ENCODE data around the gene FBXL19. TPM values are rescaled to one million over a fixed set of nuclear protein-coding genes. Genes with fewer than 3 reads are reported as not detected.

Gene FBXL19
- total RNA-seq, 1 donor from 2014 or later, result 7.9 TPM

GRCh38 chr16:30991052-30991451 is 67.7 kb downstream of the FBXL19 start:
- no peak for TF ChIP-seq CTCF (IDR thresholded peaks at IDR 0.05; ENCODE audit: insufficient read depth, low read length, severe bottlenecking)
- FAIRE-seq (no peak), DNase-seq (ENCODE audit: low read depth) (no peak)
- no peaks in the 10 kb centered on the region for H3K36me3 ChIP-seq (ENCODE audit: control insufficient read depth, insufficient read depth, low read length)
- no peaks in the 10 kb centered on the region for H3K27me3 ChIP-seq (ENCODE audit: control insufficient read depth, insufficient read depth, low read length)
- H3K4me3 ChIP-seq (ENCODE audit: low read depth, low read length), result no peak overlapping the region

DNA sequence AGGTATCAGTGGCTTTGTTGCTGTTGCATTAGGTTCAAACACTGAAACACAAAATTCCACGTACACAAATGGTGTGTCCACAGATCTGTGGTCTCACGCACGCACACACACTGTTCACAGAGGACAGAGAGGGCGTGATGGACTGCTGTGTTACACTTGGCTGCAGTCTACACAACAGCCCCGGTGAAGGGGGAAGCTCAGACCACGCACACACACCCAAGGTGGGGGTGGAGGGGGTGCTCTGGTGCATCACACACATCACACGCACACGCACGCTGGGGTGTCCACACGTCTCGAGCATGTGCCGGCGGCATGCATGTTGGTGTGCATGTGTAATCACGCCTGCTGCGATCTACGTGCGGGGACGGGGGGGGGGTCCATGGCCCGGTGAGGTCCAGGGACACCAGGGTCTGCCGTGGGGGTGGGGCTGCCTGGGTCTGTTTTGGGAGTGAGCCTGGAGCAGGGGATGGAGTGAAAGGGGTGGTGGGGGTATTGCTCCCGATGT is 69.0 kb downstream of the FBXL19 start:
- no peak for FAIRE-seq
- Histone ChIP-seq H3K27me3 (ENCODE audit: control insufficient read depth, insufficient read depth, low read length) (no peaks in the 10 kb centered on the region), H3K36me3 (ENCODE audit: control insufficient read depth, insufficient read depth, low read length) (no peaks in the 10 kb centered on the region), H3K4me3 (ENCODE audit: low read depth, low read length) (no peak overlapping the region)
- TF ChIP-seq CTCF (IDR thresholded peaks at IDR 0.05; ENCODE audit: insufficient read depth, low read length, severe bottlenecking), result no peak
- no peak for DNase-seq (ENCODE audit: low read depth)

GRCh38 chr16:30992931-30993816 is 69.8 kb downstream of the FBXL19 start:
- Histone ChIP-seq H3K36me3 (ENCODE audit: control insufficient read depth, insufficient read depth, low read length) (no peaks in the 10 kb centered on the region), H3K27me3 (ENCODE audit: control insufficient read depth, insufficient read depth, low read length) (no peaks in the 10 kb centered on the region), H3K4me3 (ENCODE audit: low read depth, low read length) (no peak overlapping the region)
- TF ChIP-seq CTCF (IDR thresholded peaks at IDR 0.05; ENCODE audit: insufficient read depth, low read length, severe bottlenecking), result no peak
- no peak for FAIRE-seq
- no peak for DNase-seq (ENCODE audit: low read depth)

DNA sequence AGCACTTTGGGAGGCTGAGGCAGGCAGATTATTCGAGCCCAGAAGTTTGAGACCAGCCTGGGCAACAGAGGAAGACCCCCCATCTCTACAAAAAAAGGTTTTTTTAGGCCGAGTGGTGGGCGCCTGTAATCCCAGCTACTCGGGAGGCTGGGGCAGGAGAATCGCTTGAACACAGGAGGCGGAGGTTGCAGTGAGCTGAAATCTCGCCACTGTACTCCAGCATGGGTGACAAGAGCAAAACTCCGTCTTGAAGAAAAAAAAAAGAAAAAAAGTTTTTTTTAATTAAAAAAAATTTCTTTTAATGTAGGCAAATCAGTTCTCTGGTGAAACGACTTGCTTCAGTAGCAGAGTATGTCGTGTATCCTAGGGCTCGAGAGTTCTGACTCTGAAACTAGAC is 72.6 kb downstream of the FBXL19 start:
- FAIRE-seq (no peak), DNase-seq (ENCODE audit: low read depth) (no peak)
- Histone ChIP-seq H3K36me3 (ENCODE audit: control insufficient read depth, insufficient read depth, low read length) (no peaks in the 10 kb centered on the region), H3K4me3 (ENCODE audit: low read depth, low read length) (no peak overlapping the region), H3K27me3 (ENCODE audit: control insufficient read depth, insufficient read depth, low read length) (no peaks in the 10 kb centered on the region)
- no peak for TF ChIP-seq CTCF (IDR thresholded peaks at IDR 0.05; ENCODE audit: insufficient read depth, low read length, severe bottlenecking)

- FAIRE-seq, result no peak
- no peak for TF ChIP-seq CTCF (IDR thresholded peaks at IDR 0.05; ENCODE audit: insufficient read depth, low read length, severe bottlenecking)
- DNase-seq (ENCODE audit: low read depth), result peak; percentile 13
Measured at GRCh38 chr16:30996324-30996984, 73.1 kb downstream of the FBXL19 start.

More at GRCh38 chr16:30996324-30996984, 73.1 kb downstream of the FBXL19 start:
- Histone ChIP-seq H3K4me3 (ENCODE audit: low read depth, low read length) (peak overlapping the region; percentile 49), H3K27me3 (ENCODE audit: control insufficient read depth, insufficient read depth, low read length) (no peaks in the 10 kb centered on the region), H3K36me3 (ENCODE audit: control insufficient read depth, insufficient read depth, low read length) (no peaks in the 10 kb centered on the region)

Data from bronchial epithelial cell (primary cell).